ENCODE measurements around the gene PPM1F.

DNA sequence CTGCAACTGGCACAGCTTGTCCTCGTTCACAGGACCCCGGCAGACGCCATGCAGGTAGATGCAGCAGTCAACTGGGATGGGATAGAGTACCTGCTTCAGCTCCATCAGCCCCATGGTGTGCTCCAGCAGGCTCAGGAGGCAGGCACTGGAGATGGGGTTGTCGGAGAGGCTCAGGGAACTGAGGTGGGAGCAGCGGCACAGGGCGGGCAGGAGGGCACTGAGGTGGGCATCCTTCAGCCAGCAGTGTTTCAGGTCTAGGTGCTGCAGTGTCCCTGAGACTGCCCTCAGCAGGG lies 38.6 kb upstream of the PPM1F start:
- TF ChIP-seq EZH2 (IDR thresholded peaks at IDR 0.05; ENCODE audit: low read length) (no peak), CTCF (optimal IDR thresholded peaks at IDR 0.05 in 1 of 3, IDR thresholded peaks at IDR 0.05 in 1 of 3, conservative IDR thresholded peaks at IDR 0.05 in 1 of 3; ENCODE audit: extremely low read depth in 1 of 3, insufficient read depth in 2 of 3, low read length in 3 of 3) (no peak)

All from keratinocyte (primary cell).